Astrocyte of the spinal cord (primary cell): ENCODE results near the gene MT1B.

Experiments
- DNase-seq: peaks from one replicate; pipeline ENCODE4 v3.0.0; 2011; ENCODE audit warnings: low read depth, low spot score
- H3K4me3 ChIP-seq: 2 replicates; pipeline ENCODE4 v1.5.1; 2011; ENCODE audit warnings: low read depth, mild to moderate bottlenecking, low read length, moderate library complexity
- in situ Hi-C: cut with HindIII; loops from 2 replicates; pipeline ENCODE4 v1.10.0; 2017; ENCODE audit warnings: low sequenced_read_pairs
- TF ChIP-seq, protein P1 (sequence below): IDR thresholded peaks from 2 replicates; pipeline ENCODE4 v1.5.1; 2012; ENCODE audit warnings: low read depth, mild to moderate bottlenecking, low read length, inconsistent platforms

The MT1B gene

DNA sequence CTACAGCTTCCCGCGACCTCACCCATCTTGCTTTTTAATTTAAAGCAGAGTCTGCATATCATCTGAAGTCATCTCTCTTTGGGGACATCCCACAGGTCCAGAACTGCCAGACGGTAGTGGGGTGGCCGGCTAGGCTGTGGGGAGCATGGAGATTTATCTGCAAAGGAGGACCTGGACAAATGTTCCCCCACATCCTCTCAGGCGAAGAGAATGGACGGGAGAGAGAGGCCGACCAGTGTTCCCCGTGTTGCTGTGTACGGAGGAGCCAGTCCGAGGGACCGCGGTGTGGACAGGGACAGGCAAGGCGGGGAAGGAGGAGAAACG is 19.9 kb upstream of the MT1B start:
- in situ Hi-C loops = no loop called here
- TF ChIP-seq, protein P1, sequence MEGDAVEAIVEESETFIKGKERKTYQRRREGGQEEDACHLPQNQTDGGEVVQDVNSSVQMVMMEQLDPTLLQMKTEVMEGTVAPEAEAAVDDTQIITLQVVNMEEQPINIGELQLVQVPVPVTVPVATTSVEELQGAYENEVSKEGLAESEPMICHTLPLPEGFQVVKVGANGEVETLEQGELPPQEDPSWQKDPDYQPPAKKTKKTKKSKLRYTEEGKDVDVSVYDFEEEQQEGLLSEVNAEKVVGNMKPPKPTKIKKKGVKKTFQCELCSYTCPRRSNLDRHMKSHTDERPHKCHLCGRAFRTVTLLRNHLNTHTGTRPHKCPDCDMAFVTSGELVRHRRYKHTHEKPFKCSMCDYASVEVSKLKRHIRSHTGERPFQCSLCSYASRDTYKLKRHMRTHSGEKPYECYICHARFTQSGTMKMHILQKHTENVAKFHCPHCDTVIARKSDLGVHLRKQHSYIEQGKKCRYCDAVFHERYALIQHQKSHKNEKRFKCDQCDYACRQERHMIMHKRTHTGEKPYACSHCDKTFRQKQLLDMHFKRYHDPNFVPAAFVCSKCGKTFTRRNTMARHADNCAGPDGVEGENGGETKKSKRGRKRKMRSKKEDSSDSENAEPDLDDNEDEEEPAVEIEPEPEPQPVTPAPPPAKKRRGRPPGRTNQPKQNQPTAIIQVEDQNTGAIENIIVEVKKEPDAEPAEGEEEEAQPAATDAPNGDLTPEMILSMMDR = no peak
- peak overlapping the region; percentile 27 for H3K4me3 ChIP-seq
- DNase-seq = no peak

- no peak for DNase-seq
- peak within 1 kb of the TSS; percentile 27 for H3K4me3 ChIP-seq
- TF ChIP-seq, protein P1 = no peak
- in situ Hi-C loops = no loop called here
Observed at GRCh38 chr16:56632156-56632847, 19.4 kb upstream of the MT1B start, which contains the start of gene MT1M. Gene MT1M, plus strand, starts transcription at chr16:56632659. Its CDS starts 73 bp downstream, at chr16:56632732.

GRCh38 chr16:56632848-56633365 is 18.8 kb upstream of the MT1B start:
- TF ChIP-seq, protein P1 = no peak
- peak overlapping the region; percentile 27 for H3K4me3 ChIP-seq
- in situ Hi-C loops = no loop called here
- DNase-seq = no peak

- no peak overlapping the region for H3K4me3 ChIP-seq
- TF ChIP-seq, protein P1 = no peak
- in situ Hi-C loops = no loop called here
- DNase-seq = no peak
Observed at GRCh38 chr16:56633535-56633934, 18.2 kb upstream of the MT1B start.

- in situ Hi-C loops = no loop called here
- peak overlapping the region; percentile 15 for H3K4me3 ChIP-seq
- TF ChIP-seq, protein P1 = no peak
- no peak for DNase-seq
Observed at GRCh38 chr16:56634715-56635440, 16.8 kb upstream of the MT1B start.

GRCh38 chr16:56635441-56635967 is 16.2 kb upstream of the MT1B start:
- no peak for DNase-seq
- H3K4me3 ChIP-seq = peak overlapping the region; percentile 15
- in situ Hi-C loops = no loop called here
- TF ChIP-seq, protein P1 = no peak
